ENCODE measurements around the gene SEMA3G.

Gene SEMA3G

GRCh38 chr3:52452126-52452525 lies 7.2 kb upstream of the SEMA3G start:
- no peak overlapping the region for H3K4me3 ChIP-seq (ENCODE audit: low read depth, low read length)
- DNase-seq (ENCODE audit: low read depth): no peak

GRCh38 chr3:52451237-52452083 lies 6.6 kb upstream of the SEMA3G start:
- DNase-seq (ENCODE audit: low read depth): no peak
- TF ChIP-seq CTCF (conservative IDR thresholded peaks at IDR 0.05; ENCODE audit: low read depth, low read length): peak; percentile 10
- H3K4me3 ChIP-seq (ENCODE audit: low read depth, low read length): no peak overlapping the region

More at GRCh38 chr3:52452126-52452525, 7.2 kb upstream of the SEMA3G start:
- no peak for TF ChIP-seq CTCF (conservative IDR thresholded peaks at IDR 0.05; ENCODE audit: low read depth, low read length)

GRCh38 chr3:52450489-52451236 lies 5.8 kb upstream of the SEMA3G start:
- no peak for TF ChIP-seq CTCF (conservative IDR thresholded peaks at IDR 0.05; ENCODE audit: low read depth, low read length)
- no peak for DNase-seq (ENCODE audit: low read depth)
- H3K4me3 ChIP-seq (ENCODE audit: low read depth, low read length): no peak overlapping the region

- no peak for DNase-seq (ENCODE audit: low read depth)
- TF ChIP-seq CTCF (conservative IDR thresholded peaks at IDR 0.05; ENCODE audit: low read depth, low read length): no peak
- H3K4me3 ChIP-seq (ENCODE audit: low read depth, low read length): no peak overlapping the region
Observed at GRCh38 chr3:52447512-52448355, 2.8 kb upstream of the SEMA3G start.

- TF ChIP-seq CTCF (conservative IDR thresholded peaks at IDR 0.05; ENCODE audit: low read depth, low read length): peak; percentile 100
- H3K4me3 ChIP-seq (ENCODE audit: low read depth, low read length): no peak overlapping the region
- DNase-seq (ENCODE audit: low read depth): peak; percentile 58
Observed at GRCh38 chr3:52446631-52447511, 2.0 kb upstream of the SEMA3G start.

GRCh38 chr3:52446042-52446441 lies 1.1 kb upstream of the SEMA3G start:
- TF ChIP-seq CTCF (conservative IDR thresholded peaks at IDR 0.05; ENCODE audit: low read depth, low read length): peak; percentile 9
- DNase-seq (ENCODE audit: low read depth): no peak

More at GRCh38 chr3:52446042-52446441, 1.1 kb upstream of the SEMA3G start:
- H3K4me3 ChIP-seq (ENCODE audit: low read depth, low read length): no peak overlapping the region
